NOMO-1 (cell line): ENCODE data around the gene NUTM2D.
"Not testable (repeated sequence)": the region's sequence is repeated elsewhere in the genome, so short reads cannot be mapped to it uniquely, and the experiment has no call there.

Source experiments
- DNase-seq, 2 experiments: peaks; one replicate each; lab custom pipeline; 2025; ENCODE audit not compliant: unreplicated experiment in 2 of 2; lab: John Stamatoyannopoulos, UW

Gene NUTM2D

DNA sequence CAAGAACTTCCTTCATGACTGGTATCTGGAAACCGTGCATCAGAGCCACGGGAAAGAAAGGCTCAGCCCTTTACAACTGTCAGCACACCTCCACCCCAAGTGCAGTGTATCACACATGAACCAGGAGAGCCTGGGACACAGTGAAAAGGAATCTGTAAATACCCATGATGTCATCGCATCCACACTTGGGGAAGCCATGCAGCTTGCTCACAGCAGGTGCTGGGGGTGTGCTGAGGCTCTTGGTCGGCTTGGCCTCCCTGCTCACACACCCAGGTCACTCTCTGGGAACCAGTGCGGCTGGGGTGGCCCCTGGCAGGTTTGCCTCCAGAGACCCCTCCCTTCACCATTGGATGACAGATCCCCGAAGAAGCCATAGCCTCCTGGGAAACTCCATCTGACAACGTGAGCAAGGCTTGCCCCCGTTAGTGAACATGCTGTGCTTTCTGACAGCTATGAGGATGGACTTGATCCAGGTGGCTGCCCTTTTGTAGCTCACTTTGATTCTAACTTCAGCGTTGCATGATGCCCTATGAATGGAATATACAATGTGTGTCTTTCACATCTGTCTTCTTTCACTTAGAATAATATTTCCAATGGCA, 12.1 kb downstream of the NUTM2D start:
- DNase-seq = not testable (repeated sequence)

DNA sequence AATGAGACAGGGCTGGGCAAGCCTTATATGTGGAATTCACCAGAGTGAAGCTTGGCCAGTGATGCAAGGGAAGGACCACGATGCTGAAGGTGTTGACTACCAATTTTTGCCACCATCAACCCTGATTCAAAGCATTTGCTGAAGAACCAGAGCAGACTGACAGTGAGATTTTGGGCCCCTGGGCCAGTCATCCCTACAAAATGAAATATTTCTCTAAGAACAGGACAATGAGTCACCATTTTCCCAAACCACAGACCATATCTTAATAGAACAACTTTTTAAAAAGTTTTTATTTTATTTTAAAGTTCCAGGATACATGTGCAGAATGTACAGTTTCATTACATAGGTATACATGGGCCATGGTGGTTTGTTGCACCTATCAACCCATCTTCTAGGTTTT, 16.5 kb downstream of the NUTM2D start:
- not testable (repeated sequence) for DNase-seq

DNA sequence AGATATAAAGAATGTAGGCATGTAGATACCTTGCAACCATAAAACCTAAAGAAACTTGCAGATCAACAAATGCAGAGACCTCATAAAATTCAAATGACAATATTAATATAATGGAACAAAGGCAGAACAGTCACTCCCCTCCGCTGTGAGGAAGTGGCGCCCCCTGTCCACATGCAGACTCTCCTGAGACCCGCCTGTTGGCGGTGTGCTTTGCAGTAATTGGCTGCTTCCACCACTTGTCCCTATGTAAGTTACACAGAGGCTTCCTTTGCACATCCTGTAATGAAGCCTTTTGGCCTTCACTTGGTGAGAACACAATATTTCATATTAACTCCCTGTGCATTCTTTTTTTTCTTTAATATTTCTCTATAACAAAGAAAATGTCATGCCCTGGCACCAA, 21.6 kb downstream of the NUTM2D start:
- not testable (repeated sequence) for DNase-seq

DNA sequence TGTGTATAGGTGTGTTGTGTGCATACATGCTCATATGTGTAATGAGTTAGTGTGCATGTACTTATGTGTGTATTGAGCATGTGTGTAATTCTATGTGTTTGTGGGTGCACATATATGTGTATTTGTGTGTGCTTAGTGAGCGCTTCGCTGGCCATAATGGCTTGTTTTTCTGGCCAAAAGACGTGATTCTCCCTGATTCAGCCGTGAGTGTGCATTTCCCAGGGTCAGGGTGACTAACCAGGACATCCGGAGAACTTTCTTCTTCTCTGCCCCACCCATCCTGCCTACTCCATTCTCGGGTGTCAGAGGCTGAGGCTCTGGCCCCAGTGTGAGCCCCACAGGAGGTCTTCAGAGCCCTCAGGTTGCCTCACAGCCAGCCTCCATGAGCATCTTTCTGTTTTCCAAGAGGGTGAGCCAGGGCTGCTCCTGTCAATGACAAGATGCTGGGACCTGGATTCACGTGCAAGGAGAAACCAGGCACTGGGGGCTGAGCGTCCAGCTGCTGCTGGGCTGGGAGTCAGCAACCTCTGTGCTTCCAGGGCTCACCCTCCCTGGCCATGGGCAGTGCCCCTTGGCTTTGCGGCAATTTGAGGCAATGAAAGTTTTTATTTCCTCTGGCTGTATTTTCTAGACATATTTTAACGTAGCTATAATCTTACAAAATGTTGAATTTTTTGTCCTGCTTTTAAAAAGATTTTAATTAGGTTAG, 25.8 kb downstream of the NUTM2D start:
- DNase-seq = not testable (repeated sequence)

DNA sequence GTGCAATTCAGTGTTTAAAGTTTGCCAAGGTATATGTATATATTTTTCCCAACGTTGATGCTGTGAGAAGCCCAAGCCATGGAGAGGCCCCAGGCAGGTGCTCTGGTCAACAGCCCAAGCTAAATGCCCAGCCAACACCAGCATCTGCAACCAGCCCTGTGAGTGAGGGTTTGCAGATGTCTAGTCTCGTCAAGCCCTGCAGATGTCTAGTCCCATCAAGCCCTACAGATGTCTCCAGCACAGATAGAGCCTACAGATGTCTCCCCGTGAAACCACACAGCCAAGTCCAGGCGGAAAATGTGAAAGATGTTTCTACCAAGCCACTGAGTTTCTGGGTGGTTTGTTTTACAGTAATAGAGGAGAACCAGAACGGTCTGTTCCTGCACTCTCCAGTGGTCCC, 26.7 kb downstream of the NUTM2D start:
- not testable (repeated sequence) for DNase-seq

DNA sequence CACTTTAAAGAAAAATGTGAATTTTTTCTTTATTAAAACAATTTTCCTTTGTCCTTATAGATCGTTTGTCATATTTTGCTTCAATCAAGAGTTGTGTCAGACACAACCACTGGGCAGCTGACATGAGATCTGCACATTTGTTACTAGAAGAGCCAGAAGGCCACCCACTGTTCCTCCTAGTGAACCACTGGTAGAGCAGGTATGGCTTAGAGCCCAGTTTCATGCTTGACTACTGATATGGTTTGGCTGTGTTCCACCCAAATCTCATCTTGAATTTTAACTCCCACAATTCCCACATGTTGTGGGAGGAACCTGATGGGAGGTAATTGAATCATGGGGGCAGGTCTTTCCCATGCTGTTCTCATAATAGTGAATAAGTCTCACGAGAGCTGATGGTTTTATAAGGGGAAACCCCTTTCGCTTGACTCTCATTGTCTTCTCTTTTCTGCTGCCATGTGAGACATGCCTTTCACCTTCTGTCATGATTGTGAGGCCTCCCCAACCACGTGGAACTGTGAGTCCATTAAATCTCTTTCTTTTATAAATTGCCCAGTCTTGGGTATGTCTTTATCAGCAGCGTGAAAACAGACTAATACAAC, 28.3 kb downstream of the NUTM2D start:
- DNase-seq = not testable (repeated sequence)

DNA sequence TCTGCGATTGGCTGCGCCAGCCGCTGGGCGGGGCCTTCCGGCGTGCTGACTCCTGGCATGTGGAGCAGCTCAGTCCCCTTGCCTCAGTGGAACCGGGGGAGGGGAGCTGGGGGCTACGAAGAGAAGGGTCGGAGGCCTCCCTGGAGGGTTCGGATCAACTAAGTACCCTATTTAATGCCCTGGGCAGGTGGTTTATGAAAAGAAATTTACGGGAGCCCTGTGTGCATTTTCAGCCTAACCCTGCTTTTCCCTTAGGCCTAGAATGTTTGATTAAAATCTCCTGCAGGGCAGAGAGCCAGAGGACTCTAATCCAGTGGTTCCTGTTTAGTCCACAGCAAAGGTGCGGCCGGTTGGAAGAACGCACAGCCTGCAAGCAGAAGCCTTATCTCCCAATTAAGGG, 33.8 kb downstream of the NUTM2D start:
- DNase-seq = not testable (repeated sequence)

DNA sequence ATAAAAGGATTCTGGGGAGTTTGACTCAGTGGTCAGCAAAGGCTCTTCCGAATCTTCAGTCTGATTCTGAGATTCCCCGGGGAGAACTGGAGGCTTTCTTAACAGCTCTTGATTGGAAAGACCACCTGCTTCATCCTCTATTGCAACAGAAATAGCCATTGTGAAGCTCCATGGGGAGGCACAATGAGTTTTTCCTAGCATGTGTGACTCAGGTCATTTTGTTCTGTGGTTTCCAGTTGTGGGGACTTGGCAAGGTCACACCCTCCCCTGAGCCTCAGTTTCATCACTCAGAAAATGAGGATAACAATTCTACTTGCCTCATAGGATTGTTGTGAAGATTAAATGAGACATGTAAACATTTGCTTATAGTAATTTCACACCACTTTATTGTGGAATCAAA, 38.7 kb downstream of the NUTM2D start:
- DNase-seq = not testable (repeated sequence)

DNA sequence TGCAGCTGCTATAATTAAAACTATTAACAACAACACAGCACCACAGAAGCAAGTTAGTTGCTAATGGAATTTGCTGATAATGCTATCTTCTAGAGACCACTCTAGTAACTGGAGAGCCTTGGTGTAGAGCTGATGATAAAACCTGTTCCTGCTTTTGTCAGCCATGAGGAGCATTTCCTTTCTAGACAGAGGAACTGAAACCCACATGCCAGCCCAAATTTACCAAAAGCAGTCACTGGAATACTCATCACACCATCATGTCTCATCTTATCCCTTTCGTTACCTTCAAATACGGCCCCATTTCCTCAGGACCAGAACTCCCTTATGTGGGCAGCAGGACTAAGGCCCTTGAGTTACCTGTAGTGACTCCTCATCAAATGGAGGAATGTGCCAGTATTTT, 40.9 kb downstream of the NUTM2D start:
- DNase-seq = not testable (repeated sequence)

DNA sequence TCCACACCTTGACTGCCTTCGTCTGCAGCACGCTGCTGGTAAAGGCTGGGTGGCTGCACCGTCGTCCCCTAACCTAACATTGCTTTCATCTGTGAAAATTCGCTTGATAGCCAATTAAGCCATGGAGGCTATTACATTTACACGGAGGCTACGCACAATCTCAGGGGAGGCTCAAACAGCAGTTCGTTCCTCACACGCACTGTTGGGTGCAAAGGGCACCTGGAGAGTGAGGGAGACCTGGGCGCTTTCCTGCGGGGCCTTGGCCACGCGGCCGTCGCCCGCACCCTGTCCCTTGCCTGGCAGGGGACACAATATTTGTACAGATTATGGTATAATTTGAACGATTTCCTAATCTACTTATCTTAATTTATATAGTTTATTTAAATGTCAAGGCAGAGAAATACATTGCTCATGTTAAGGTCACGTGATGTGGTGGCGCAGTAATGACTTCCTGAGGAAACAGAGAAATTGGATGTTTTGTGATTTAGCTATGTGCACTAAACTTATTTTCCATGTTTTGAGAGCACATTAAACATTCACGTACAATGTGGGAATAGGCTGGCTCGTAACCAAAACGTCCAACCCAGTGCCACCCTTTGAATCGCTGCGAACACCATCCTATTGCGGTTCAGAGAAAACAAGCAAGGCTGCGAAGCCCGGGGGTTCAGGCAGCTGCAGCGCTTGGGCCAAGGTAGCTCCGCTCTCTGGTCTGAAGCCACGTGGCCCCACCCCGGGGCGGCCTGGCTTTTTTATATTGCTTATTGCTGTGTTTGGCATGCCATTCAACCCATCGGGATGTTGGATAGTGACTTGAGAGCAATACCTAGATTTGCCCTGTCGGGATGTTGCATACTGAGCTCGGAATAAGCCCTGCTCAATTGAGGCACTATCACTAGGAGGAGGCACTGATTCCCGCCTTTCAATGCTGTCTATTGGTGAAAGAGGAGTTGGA, 50.2 kb downstream of the NUTM2D start:
- DNase-seq = not testable (repeated sequence)

DNA sequence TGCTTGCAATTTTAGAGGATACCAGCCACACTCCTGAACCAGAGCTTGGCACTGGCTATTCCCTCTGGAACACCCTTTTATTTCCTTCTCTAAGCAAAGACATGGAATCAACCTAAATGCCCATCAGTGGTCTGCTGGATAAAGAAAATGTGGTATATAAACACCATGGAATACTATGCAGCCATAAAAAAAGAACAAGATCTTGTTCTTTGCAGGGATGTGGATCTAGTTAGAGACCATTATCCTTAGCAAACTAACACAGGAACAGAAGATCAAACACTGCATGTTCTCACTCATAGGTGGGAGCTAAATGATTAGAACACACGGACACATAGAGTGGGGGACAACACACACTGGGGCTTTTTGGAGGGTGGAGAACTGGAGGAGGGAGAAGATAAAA, 56.4 kb downstream of the NUTM2D start:
- DNase-seq = not testable (repeated sequence)
